ENCODE data around the gene CKAP2L. TPM values are rescaled to one million over a fixed set of nuclear protein-coding genes. Genes with fewer than 3 reads are reported as not detected.

CKAP2L gene
- polyA plus RNA-seq, 1 donor from 2014 or later = 0.78 TPM

GRCh38 chr2:112792419-112792818 is 28.0 kb upstream of the CKAP2L start:
- no peak overlapping the region for H3K4me2 ChIP-seq (ENCODE audit: low read length)
- TF ChIP-seq REST (IDR thresholded peaks at IDR 0.05; ENCODE audit: borderline replicate concordance) (no peak), SMC3 (conservative IDR thresholded peaks at IDR 0.05; ENCODE audit: poor library complexity) (no peak)
- H3K27ac ChIP-seq (ENCODE audit: low read length) = no peak overlapping the region
- H2AFZ ChIP-seq (ENCODE audit: low read depth, low read length) = no peak overlapping the region
- no peaks in the 10 kb centered on the region for H3K9me2 ChIP-seq (ENCODE audit: insufficient read depth, low read length)
- no peak overlapping the region for H3K9ac ChIP-seq (ENCODE audit: low read length)
- no peaks in the 10 kb centered on the region for H3F3A ChIP-seq (ENCODE audit: insufficient read depth, low read length, poor library complexity, severe bottlenecking)
- no peaks in the 10 kb centered on the region for H3K79me2 ChIP-seq (replicated peaks; ENCODE audit: insufficient read depth, low read length)
- no peaks in the 10 kb centered on the region for H3K36me3 ChIP-seq (ENCODE audit: insufficient read depth, low read length)
- no peaks in the 10 kb centered on the region for H3K27me3 ChIP-seq (ENCODE audit: insufficient read depth, low read depth, low read length)
- no peaks in the 10 kb centered on the region for H3K9me3 ChIP-seq (ENCODE audit: low read length)
- H4K20me1 ChIP-seq (ENCODE audit: insufficient read depth) = no peaks in the 10 kb centered on the region
- no peak overlapping the region for H3K4me3 ChIP-seq (ENCODE audit: low read length)

GRCh38 chr2:112791693-112792230 is 27.4 kb upstream of the CKAP2L start:
- Histone ChIP-seq H3K9me2 (ENCODE audit: insufficient read depth, low read length) (no peaks in the 10 kb centered on the region), H4K20me1 (ENCODE audit: insufficient read depth) (no peaks in the 10 kb centered on the region), H3K27me3 (ENCODE audit: insufficient read depth, low read depth, low read length) (no peaks in the 10 kb centered on the region), H3K9ac (ENCODE audit: low read length) (no peak overlapping the region), H3K9me3 (ENCODE audit: low read length) (no peaks in the 10 kb centered on the region), H3K36me3 (ENCODE audit: insufficient read depth, low read length) (no peaks in the 10 kb centered on the region), H3K27ac (ENCODE audit: low read length) (no peak overlapping the region), H3K4me3 (ENCODE audit: low read length) (no peak overlapping the region), H3F3A (ENCODE audit: insufficient read depth, low read length, poor library complexity, severe bottlenecking) (no peaks in the 10 kb centered on the region), H2AFZ (ENCODE audit: low read depth, low read length) (no peak overlapping the region), H3K4me2 (ENCODE audit: low read length) (no peak overlapping the region), H3K79me2 (replicated peaks; ENCODE audit: insufficient read depth, low read length) (no peaks in the 10 kb centered on the region)
- TF ChIP-seq REST (IDR thresholded peaks at IDR 0.05; ENCODE audit: borderline replicate concordance) = no peak

GRCh38 chr2:112791019-112791418 is 26.6 kb upstream of the CKAP2L start:
- H3K9me3 ChIP-seq (ENCODE audit: low read length) = no peaks in the 10 kb centered on the region
- H3K9ac ChIP-seq (ENCODE audit: low read length) = no peak overlapping the region
- H4K20me1 ChIP-seq (ENCODE audit: insufficient read depth) = no peaks in the 10 kb centered on the region
- H3K27me3 ChIP-seq (ENCODE audit: insufficient read depth, low read depth, low read length) = no peaks in the 10 kb centered on the region
- H3K27ac ChIP-seq (ENCODE audit: low read length) = no peak overlapping the region
- TF ChIP-seq POLR2AphosphoS5 (IDR thresholded peaks at IDR 0.05) (no peak), EZH2 (IDR thresholded peaks at IDR 0.05; ENCODE audit: borderline replicate concordance, insufficient read depth, low read length, poor library complexity, severe bottlenecking) (no peak), MXI1 (conservative IDR thresholded peaks at IDR 0.05; ENCODE audit: poor library complexity, severe bottlenecking) (no peak), REST (IDR thresholded peaks at IDR 0.05; ENCODE audit: borderline replicate concordance) (no peak), TAF1 (IDR thresholded peaks at IDR 0.05; ENCODE audit: low read depth) (no peak)
- H3K4me2 ChIP-seq (ENCODE audit: low read length) = no peak overlapping the region
- H3K36me3 ChIP-seq (ENCODE audit: insufficient read depth, low read length) = no peaks in the 10 kb centered on the region
- H3K9me2 ChIP-seq (ENCODE audit: insufficient read depth, low read length) = no peaks in the 10 kb centered on the region
- no peak overlapping the region for H2AFZ ChIP-seq (ENCODE audit: low read depth, low read length)
- H3F3A ChIP-seq (ENCODE audit: insufficient read depth, low read length, poor library complexity, severe bottlenecking) = no peaks in the 10 kb centered on the region
- no peak overlapping the region for H3K4me3 ChIP-seq (ENCODE audit: low read length)
- H3K79me2 ChIP-seq (replicated peaks; ENCODE audit: insufficient read depth, low read length) = no peaks in the 10 kb centered on the region
